PC-3 (cell line): ENCODE data around the gene REEP6. TPM values are rescaled to one million over a fixed set of nuclear protein-coding genes. Genes with fewer than 3 reads are reported as not detected.

Experiments
- ATAC-seq: fragments of 200-7000 bp; cut with Tn5 transposase; 2 replicates; pipeline ENCODE4 v1.9.1; 2020; ENCODE audit warnings: mild to moderate bottlenecking, moderate library complexity
- BruUV-seq: library from RNA; stranded (reverse); fragments of 400-500 nt; replicated peaks from 2 replicates; lab custom pipeline; 2021; lab: Mats Ljungman, UMichigan
- CTCF ChIA-PET: fragments of 300-600 bp; sonication (Branson Sonifier 250); formaldehyde crosslinking; loops from one replicate; lab custom pipeline; 2022; ENCODE audit warnings: antibody characterized with exemption; lab: Charles Lee
- POLR2A ChIA-PET: fragments of 300-600 bp; sonication (Branson Sonifier 250); formaldehyde crosslinking; loops from one replicate; lab custom pipeline; 2022; ENCODE audit warnings: antibody characterized with exemption; ENCODE audit not compliant: unreplicated experiment; lab: Charles Lee
- DNase-seq: peaks from one replicate; pipeline ENCODE4 v3.0.0-alpha.2; 2015
- H2AFZ ChIP-seq: fragments of 300-600 bp; sonication (generic); 2 replicates; pipeline ENCODE4 v1.6.0; 2016; ENCODE audit warnings: antibody characterized with exemption, low read length
- H3F3A ChIP-seq: fragments of 300-600 bp; sonication (generic); one replicate; pipeline ENCODE4 v1.6.0; 2017; ENCODE audit warnings: antibody characterized with exemption, low read length, control low read depth, mild to moderate bottlenecking; ENCODE audit not compliant: unreplicated experiment
- H3K27ac ChIP-seq: fragments of 300-600 bp; sonication (generic); 2 replicates; pipeline ENCODE4 v1.5.1; 2016; ENCODE audit warnings: mild to moderate bottlenecking, low read length
- H3K27me3 ChIP-seq: fragments of 300-600 bp; sonication (generic); 2 replicates; pipeline ENCODE4 v1.6.1; 2016; ENCODE audit warnings: low read length, mixed read lengths
- H3K36me3 ChIP-seq: fragments of 300-600 bp; sonication (generic); 2 replicates; pipeline ENCODE4 v1.6.1; 2016; ENCODE audit warnings: low read depth, mixed run types, low read length, mixed read lengths
- H3K4me1 ChIP-seq: fragments of 300-600 bp; sonication (generic); 2 replicates; pipeline ENCODE4 v1.5.1; 2016; ENCODE audit warnings: low read length; ENCODE audit not compliant: insufficient read depth
- H3K4me2 ChIP-seq: fragments of 300-600 bp; sonication (generic); 2 replicates; pipeline ENCODE4 v1.6.0; 2016; ENCODE audit warnings: low read length
- H3K4me3 ChIP-seq: fragments of 300-600 bp; sonication (generic); 2 replicates; pipeline ENCODE4 v1.5.1; 2016; ENCODE audit warnings: mild to moderate bottlenecking, low read length, mixed read lengths
- H3K79me2 ChIP-seq: fragments of 300-600 bp; sonication (generic); 2 replicates; pipeline ENCODE4 v1.6.1; 2017; ENCODE audit warnings: low read length, mixed read lengths
- H3K9ac ChIP-seq: fragments of 300-600 bp; sonication (generic); 2 replicates; pipeline ENCODE4 v1.6.0; 2016; ENCODE audit warnings: mild to moderate bottlenecking, low read length
- H3K9me2 ChIP-seq: fragments of 300-600 bp; sonication (generic); replicated peaks from 2 replicates; pipeline ENCODE4 v1.6.1; 2016; ENCODE audit warnings: mixed run types, low read length, mixed read lengths
- H3K9me3 ChIP-seq: fragments of 300-600 bp; sonication (generic); 2 replicates; pipeline ENCODE4 v1.6.1; 2016; ENCODE audit warnings: low read length, mixed read lengths
- H4K20me1 ChIP-seq: fragments of 300-600 bp; sonication (generic); 2 replicates; pipeline ENCODE4 v1.6.1; 2016; ENCODE audit warnings: low read length, mixed read lengths
- EZH2 ChIP-seq: fragments of 300-600 bp; sonication (generic); IDR thresholded peaks from one replicate; pipeline ENCODE4 v1.6.1; 2017; ENCODE audit warnings: antibody characterized with exemption, mild to moderate bottlenecking, low read length; ENCODE audit not compliant: unreplicated experiment
- EZH2phosphoT487 ChIP-seq: fragments of 300-600 bp; sonication (generic); IDR thresholded peaks from 2 replicates; pipeline ENCODE4 v1.6.1; 2018; ENCODE audit warnings: mild to moderate bottlenecking, antibody characterized with exemption, low read length, borderline replicate concordance
- intact Hi-C: fragments of 100-400 bp; cut with micrococcal nuclease; formaldehyde crosslinking; loops from 2 replicates; pipeline ENCODE4 v1.9.0; 2023
- total RNA-seq: library from RNA; depleted of rRNA; stranded (reverse); fragments of >200 nt; gene quantifications from 2 replicates; pipeline ENCODE4 v1.2.3, GENCODE V29; 2014
- TF ChIP-seq, protein P1 (sequence below): fragments of 300-600 bp; sonication (generic); conservative IDR thresholded peaks from 2 replicates; pipeline ENCODE4 v1.5.1; 2017; ENCODE audit warnings: antibody characterized with exemption, low read depth, mild to moderate bottlenecking, low read length

The REEP6 gene
- total RNA-seq, 1 experiment from 2014 or later = 27.2 TPM

GRCh38 chr19:1474011-1474764 is 16.8 kb upstream of the REEP6 start:
- H4K20me1 ChIP-seq = no peaks in the 10 kb centered on the region
- CTCF ChIA-PET = no interaction called here
- H3K9me3 ChIP-seq = no peaks in the 10 kb centered on the region
- DNase-seq = no peak
- H3K4me1 ChIP-seq = peaks cover 12% of the 10 kb centered on the region
- H2AFZ ChIP-seq = no peak overlapping the region
- no peaks in the 10 kb centered on the region for H3K36me3 ChIP-seq
- H3K27me3 ChIP-seq = no peaks in the 10 kb centered on the region
- H3K4me2 ChIP-seq = no peak overlapping the region
- peaks cover 25% of the 10 kb centered on the region for H3K79me2 ChIP-seq
- H3K4me3 ChIP-seq = no peak overlapping the region
- POLR2A ChIA-PET = no interaction called here
- H3K9ac ChIP-seq = no peak overlapping the region
- BruUV-seq = no TSS peak
- TF ChIP-seq, protein P1, sequence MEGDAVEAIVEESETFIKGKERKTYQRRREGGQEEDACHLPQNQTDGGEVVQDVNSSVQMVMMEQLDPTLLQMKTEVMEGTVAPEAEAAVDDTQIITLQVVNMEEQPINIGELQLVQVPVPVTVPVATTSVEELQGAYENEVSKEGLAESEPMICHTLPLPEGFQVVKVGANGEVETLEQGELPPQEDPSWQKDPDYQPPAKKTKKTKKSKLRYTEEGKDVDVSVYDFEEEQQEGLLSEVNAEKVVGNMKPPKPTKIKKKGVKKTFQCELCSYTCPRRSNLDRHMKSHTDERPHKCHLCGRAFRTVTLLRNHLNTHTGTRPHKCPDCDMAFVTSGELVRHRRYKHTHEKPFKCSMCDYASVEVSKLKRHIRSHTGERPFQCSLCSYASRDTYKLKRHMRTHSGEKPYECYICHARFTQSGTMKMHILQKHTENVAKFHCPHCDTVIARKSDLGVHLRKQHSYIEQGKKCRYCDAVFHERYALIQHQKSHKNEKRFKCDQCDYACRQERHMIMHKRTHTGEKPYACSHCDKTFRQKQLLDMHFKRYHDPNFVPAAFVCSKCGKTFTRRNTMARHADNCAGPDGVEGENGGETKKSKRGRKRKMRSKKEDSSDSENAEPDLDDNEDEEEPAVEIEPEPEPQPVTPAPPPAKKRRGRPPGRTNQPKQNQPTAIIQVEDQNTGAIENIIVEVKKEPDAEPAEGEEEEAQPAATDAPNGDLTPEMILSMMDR = no peak
- no peak for TF ChIP-seq EZH2phosphoT487
- no peak for TF ChIP-seq EZH2
- no peaks in the 10 kb centered on the region for H3K9me2 ChIP-seq
- H3K27ac ChIP-seq = no peak overlapping the region
- no peaks in the 10 kb centered on the region for H3F3A ChIP-seq
- ATAC-seq = no peak
- intact Hi-C loops = no loop called here

DNA sequence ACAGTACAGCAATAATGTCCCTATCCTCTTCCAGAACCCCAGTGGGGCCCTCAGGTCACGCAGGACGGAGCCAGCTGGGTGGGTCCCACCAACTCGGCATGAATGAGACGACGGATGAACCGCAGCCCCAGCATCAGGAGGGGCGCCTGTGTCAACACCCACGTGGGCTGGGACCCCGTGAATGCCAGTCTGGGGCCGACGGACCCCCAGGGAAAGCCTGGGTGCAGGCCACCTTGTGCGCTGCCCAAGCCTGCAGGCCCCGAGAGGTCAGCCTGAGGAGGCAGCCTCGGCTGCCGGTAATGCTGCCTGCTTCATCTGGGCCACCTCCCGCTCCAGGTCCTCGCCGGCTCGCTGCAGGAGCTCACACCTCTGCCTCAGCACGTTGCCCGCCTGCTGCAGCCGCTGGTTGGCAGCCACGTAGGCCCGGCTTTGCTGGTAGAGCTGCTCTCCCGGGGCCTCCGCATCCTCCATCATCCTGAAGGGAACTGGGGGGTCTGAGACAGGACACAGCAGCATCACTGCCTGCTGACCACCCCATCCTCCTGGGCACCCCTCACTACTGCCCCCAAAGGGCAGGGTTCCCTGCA is 16.1 kb upstream of the REEP6 start:
- no peaks in the 10 kb centered on the region for H3F3A ChIP-seq
- CTCF ChIA-PET = no interaction called here
- ATAC-seq = no peak
- peaks cover 12% of the 10 kb centered on the region for H3K4me1 ChIP-seq
- H4K20me1 ChIP-seq = no peaks in the 10 kb centered on the region
- H3K9me2 ChIP-seq = no peaks in the 10 kb centered on the region
- no peak for TF ChIP-seq EZH2phosphoT487
- no peak for TF ChIP-seq EZH2
- TF ChIP-seq, protein P1 = no peak
- peaks cover 25% of the 10 kb centered on the region for H3K79me2 ChIP-seq
- no TSS peak for BruUV-seq
- intact Hi-C loops = no loop called here
- no peak for DNase-seq
- no peak overlapping the region for H3K4me2 ChIP-seq
- H3K36me3 ChIP-seq = no peaks in the 10 kb centered on the region
- no peak overlapping the region for H3K27ac ChIP-seq
- no peaks in the 10 kb centered on the region for H3K27me3 ChIP-seq
- POLR2A ChIA-PET = no interaction called here
- H3K4me3 ChIP-seq = no peak overlapping the region
- H3K9ac ChIP-seq = no peak overlapping the region
- no peaks in the 10 kb centered on the region for H3K9me3 ChIP-seq
- no peak overlapping the region for H2AFZ ChIP-seq
